Anterior cingulate cortex (tissue), 58 donors: ENCODE data around the gene CORO2B.
A peak's percentile ranks its signal among the peaks of the same experiment; 100 is the strongest.

Experiments
- DNase-seq, 58 donors: peaks; one replicate each; lab custom pipeline; 2025; lab: John Stamatoyannopoulos, UW

The CORO2B gene

GRCh38 chr15:68706256-68706655 is 127.5 kb downstream of the CORO2B start:
- no peak for DNase-seq

DNA sequence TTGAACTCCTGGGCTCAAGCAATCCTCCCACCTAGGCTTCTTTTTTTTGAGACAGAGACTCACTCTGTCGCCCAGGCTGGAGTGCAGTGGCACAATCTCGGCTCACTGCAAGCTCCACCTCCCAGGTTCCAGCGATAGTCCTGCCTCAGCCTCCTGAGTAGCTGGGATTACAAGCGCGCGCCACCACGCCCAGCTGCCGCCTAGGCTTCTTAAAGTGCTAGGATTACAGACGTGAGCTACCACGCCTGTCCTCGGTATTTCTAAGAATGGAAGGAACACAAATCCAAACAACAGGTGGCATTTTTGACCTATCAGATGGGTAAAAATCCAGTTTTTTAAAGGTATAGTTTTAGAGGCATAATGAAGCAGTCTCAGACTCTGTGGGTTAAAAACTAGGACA is 128.1 kb downstream of the CORO2B start:
- DNase-seq = no peak

DNA sequence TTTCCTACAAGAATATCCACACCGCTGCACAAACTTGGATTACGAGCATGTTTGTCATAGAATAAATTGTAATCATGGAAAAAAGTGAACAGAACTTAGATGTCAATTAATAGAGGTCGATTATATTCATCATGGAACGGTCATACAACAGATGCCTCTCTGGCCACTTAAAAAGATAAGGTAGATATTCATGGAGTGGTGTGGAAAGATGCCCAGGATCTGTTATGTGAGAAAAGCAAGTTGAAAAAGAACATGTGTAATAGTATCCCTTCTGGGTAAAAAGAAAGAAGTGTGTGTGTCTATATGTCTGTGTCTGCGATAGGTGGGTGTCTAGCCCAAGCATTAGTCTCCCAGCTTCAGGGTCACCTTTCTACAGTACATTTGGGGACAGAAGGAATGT is 128.6 kb downstream of the CORO2B start:
- no peak for DNase-seq

DNA sequence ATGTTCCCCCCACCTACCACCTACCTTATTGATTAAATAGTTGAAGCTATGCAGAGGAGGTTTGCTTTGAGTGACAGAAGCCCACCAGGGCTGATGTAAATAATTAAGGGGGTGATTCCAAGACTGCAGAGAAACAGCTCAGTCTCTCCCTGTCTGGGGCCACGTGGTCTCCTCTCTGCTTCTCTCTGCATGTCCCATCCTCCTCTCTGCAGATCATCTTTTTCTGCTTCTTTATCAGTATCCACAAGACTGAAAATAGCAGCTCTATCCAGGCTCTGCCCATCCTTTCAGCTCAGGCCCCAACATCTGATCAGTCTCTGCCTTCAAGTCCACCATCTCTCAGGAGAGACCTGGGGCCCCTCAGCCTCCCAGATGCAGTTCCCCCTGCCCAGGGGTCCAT is 131.1 kb downstream of the CORO2B start:
- DNase-seq = no peak

GRCh38 chr15:68710536-68710935 is 131.7 kb downstream of the CORO2B start:
- no peak for DNase-seq

- no peak for DNase-seq
These were observed 132.6 kb downstream of the CORO2B start for GRCh38 chr15:68711406-68711805.

- DNase-seq = no peak
These were observed 134.1 kb downstream of the CORO2B start for GRCh38 chr15:68712886-68713285.

DNA sequence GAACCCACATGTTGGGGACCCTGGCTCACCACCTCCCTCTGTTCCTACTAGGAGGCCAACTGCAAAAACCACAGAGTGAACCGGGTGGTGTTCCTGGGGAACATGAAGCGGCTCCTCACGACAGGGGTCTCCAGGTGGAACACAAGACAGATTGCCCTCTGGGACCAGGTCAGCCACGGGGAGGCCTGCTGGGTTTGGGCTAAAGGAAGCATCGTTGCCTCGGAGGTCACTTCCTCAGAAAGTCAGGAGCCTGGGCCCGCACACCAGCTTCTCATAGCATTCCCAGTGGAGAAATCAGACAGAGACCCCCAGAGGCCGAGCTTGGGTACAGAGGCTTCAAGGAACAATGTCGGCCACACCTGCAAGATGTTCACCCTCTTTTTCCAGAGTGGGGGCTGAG is 135.1 kb downstream of the CORO2B start:
- DNase-seq = no peak

GRCh38 chr15:68715111-68715510 is 136.3 kb downstream of the CORO2B start:
- DNase-seq = no peak

GRCh38 chr15:68717951-68718350 is 139.2 kb downstream of the CORO2B start:
- no peak for DNase-seq

DNA sequence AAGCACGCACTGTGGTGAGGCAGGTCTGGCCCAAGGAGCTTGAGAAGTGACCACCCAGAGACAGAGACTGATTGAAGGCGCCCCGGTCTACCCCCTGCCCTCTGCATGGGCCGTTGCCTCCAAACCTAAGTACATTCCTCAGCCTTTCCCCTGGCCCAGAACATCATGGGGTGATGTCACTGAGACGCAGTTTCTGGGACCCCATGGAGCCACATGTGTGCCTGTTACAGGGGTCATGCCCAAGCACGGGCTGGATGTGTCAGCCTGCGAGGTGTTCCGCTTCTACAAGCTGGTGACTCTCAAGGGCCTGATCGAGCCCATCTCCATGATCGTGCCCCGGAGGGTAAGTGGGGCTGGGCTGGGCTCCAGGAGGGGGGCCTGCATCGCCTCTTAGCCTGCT is 139.7 kb downstream of the CORO2B start:
- DNase-seq = no peak

- DNase-seq = no peak
These were observed 140.3 kb downstream of the CORO2B start for GRCh38 chr15:68719051-68719450.

DNA sequence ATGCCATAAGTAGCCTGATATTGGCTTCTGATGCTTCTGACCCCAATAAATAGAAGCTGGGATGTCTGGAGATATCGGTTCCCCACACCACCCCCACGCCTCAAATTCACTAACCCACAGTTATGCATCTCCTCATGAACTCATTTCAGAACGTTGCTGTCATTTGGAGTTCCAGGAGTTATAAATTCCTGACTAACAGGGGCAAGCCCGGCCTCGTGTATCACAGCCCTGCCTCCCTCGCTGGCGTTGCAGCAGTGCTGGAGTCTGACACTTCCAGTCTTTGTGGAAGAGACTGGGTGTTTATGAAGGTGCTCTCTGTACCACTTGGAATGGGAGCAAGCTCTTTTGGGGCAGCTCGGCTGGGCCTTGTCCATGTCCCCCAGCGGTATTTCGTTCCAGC is 140.9 kb downstream of the CORO2B start:
- DNase-seq = no peak

DNA sequence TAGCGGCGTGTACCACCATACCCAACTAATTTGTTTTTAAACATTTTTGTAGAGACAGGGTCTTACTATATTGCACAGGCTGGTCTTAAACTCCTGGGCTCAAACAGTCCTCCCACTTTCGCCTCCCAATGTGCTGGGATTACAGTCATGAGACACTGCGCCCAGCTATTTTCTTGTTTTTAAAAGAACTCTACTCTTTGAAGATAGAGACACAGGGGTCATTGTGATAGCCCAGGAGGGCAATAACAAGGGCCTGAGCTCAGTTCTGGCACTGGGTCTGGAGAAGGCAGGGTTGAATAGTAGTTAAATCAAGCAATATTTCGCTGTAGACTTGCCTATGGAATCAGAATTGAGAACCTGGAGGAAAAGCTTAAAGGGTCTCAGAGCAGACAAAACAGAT is 143.1 kb downstream of the CORO2B start:
- DNase-seq = no peak

- DNase-seq = no peak
These were observed 146.9 kb downstream of the CORO2B start for GRCh38 chr15:68725736-68726135.

- no peak for DNase-seq
These were observed 147.5 kb downstream of the CORO2B start for GRCh38 chr15:68726246-68726645.

- DNase-seq = peak in 33 of 58 donors; percentile 10 to 63 (median 30)
These were observed 151.1 kb downstream of the CORO2B start for GRCh38 chr15:68729789-68730411.

- peak in 50 of 58 donors; percentile 12 to 69 (median 36) for DNase-seq
These were observed 151.7 kb downstream of the CORO2B start for GRCh38 chr15:68730471-68730919.

DNA sequence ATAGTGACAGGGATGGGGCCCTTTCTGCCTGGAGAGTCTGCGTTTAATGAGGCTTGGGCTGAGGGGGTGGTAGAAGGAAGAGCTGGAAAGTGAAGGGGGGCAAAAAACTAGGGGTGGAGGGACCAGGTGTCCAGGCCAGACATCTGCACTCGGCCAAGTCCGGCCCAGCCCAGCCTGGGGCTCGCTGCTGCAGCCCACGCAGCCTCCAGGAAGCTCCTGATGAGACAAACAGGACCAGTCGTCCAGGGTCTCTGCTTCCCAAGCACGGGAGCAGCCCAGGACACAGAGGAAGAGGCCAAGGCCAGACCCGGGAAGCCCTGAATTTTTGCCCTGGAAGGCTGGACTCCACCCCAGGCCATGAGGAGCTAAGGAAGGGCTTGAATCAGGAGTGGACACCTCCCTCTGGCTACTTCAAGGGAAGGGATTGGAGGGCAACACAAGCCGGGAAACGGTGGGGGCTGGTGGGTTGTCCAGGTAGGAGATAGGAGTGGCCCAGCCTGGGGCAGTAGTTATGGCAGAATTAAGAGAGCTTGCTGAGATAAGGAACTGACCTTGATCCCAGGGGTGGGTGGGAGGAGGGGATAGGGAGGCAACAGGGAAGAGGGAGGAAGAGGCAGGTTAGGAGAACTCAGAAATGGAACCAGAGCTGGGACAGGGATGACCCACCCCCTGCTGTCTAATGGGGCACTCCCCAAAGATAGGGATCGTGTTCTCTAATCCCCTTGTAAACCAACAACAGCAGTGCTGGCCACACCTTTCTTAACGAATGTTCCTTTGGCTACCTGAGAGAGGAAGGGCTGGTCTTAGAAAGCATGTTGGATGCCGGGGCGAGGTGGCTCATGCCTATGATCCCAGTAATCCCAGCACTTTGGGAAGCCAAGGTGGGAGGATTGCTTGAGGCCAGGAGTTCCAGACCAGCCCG is 152.4 kb downstream of the CORO2B start:
- DNase-seq = no peak

- no peak for DNase-seq
These were observed 153.7 kb downstream of the CORO2B start for GRCh38 chr15:68732451-68732850.

GRCh38 chr15:68733666-68734065 is 154.9 kb downstream of the CORO2B start:
- DNase-seq = no peak

DNA sequence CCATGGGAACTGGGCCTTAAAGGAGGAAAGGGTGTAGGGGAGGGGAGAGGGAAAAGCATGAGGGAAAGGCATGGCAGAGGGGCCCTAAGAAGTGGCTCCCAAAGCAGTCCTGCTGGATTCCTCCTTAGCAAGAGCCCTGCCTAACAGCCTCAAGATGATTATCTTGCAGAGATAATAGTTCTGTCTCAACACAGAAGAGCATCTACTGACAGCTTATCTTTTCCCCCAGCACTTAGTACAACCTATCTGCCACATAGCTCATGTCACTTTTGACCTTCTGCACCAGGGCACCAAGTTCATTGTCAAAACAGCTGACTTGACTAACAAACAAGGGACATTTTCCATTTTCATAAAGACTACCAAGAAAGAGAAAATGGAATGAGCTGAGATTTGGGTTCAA is 155.6 kb downstream of the CORO2B start:
- DNase-seq = no peak
